ENCODE results near the gene PLPP1.
"Not testable (repeated sequence)": the region's sequence is repeated elsewhere in the genome, so short reads cannot be mapped to it uniquely, and the experiment has no call there.

Gene PLPP1

DNA sequence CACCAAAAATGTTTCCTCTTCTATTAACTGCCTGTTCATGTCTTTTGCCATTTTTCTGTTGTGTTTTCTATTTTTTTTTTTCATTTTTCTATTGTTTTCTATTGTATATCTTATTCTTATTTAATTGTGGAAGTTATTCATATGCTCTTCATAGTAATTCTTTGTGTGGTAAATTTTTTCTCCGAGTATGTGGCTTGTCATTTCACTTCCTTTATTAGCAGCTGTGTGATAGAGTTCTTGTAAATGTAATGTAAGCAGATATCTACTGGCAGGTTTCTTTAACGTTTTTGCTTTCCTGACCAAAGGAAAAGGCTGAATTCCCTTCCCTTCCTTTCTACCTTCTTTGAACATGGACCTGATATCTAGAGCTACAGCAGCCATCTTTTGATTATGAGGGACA, 5.8 kb upstream of the PLPP1 start:
- Histone ChIP-seq H3K9ac (ENCODE audit: low read length) (no peak overlapping the region), H3K4ac (ENCODE audit: low read depth in 1 of 2, low read length in 2 of 2) (no peak overlapping the region), H3K27me3 (ENCODE audit: control insufficient read depth in 1 of 2, insufficient read depth in 1 of 2, low read length in 2 of 2) (no peaks in the 10 kb centered on the region), H3K14ac (ENCODE audit: low read length in 2 of 2) (no peak overlapping the region), H3K4me2 (ENCODE audit: low read length, poor library complexity, severe bottlenecking) (no peak overlapping the region), H2AK5ac (ENCODE audit: low read length, severe bottlenecking) (no peak overlapping the region), H3K79me1 (replicated peaks; ENCODE audit: low read length, poor library complexity, severe bottlenecking) (no peaks in the 10 kb centered on the region), H2BK5ac (ENCODE audit: low read depth, low read length, poor library complexity, severe bottlenecking) (no peak overlapping the region), H2BK12ac (ENCODE audit: low read length in 2 of 2) (no peak overlapping the region), H2BK120ac (ENCODE audit: low read depth, low read length) (no peak overlapping the region), H4K91ac (ENCODE audit: low read length) (no peak overlapping the region), H2AFZ (ENCODE audit: low read depth, low read length) (no peak overlapping the region), H3K23ac (ENCODE audit: low read length in 2 of 2) (no peak overlapping the region), H3K9me3 (ENCODE audit: control insufficient read depth, low read length) (no peaks in the 10 kb centered on the region), H3K4me1 (ENCODE audit: control insufficient read depth, insufficient read depth, low read depth, low read length) (no peaks in the 10 kb centered on the region), H2BK15ac (ENCODE audit: low read depth, poor library complexity, severe bottlenecking) (no peak overlapping the region), H3K36me3 (ENCODE audit: control insufficient read depth in 1 of 2, insufficient read depth in 2 of 2, low read depth in 1 of 2, low read length in 2 of 2) (no peaks in the 10 kb centered on the region), H3K4me3 (ENCODE audit: insufficient read depth in 1 of 2, low read depth in 1 of 2, low read length in 2 of 2) (no peak overlapping the region), H4K8ac (ENCODE audit: low read length) (no peak overlapping the region), H3K27ac (ENCODE audit: low read length, poor library complexity, severe bottlenecking) (no peak overlapping the region), H3K18ac (ENCODE audit: low read depth in 1 of 2, low read length in 2 of 2) (no peak overlapping the region)
- DNase-seq, result no peak
- WGBS, result 85% methylated on average over 1 of the region's 2 CpGs

GRCh38 chr5:55540024-55540423, 5.3 kb upstream of the PLPP1 start:
- H3K4me1 ChIP-seq (ENCODE audit: control insufficient read depth, insufficient read depth, low read depth, low read length), result no peaks in the 10 kb centered on the region
- no peak overlapping the region for H3K4me3 ChIP-seq (ENCODE audit: insufficient read depth in 1 of 2, low read depth in 1 of 2, low read length in 2 of 2)
- H3K27me3 ChIP-seq (ENCODE audit: control insufficient read depth in 1 of 2, insufficient read depth in 1 of 2, low read length in 2 of 2), result no peaks in the 10 kb centered on the region
- no peaks in the 10 kb centered on the region for H3K79me1 ChIP-seq (replicated peaks; ENCODE audit: low read length, poor library complexity, severe bottlenecking)
- H3K27ac ChIP-seq (ENCODE audit: low read length, poor library complexity, severe bottlenecking), result no peak overlapping the region
- H4K8ac ChIP-seq (ENCODE audit: low read length), result no peak overlapping the region
- 100% methylated on average over 1 of the region's 1 CpG for WGBS
- H2AFZ ChIP-seq (ENCODE audit: low read depth, low read length), result no peak overlapping the region
- no peaks in the 10 kb centered on the region for H3K9me3 ChIP-seq (ENCODE audit: control insufficient read depth, low read length)
- no peak overlapping the region for H2BK5ac ChIP-seq (ENCODE audit: low read depth, low read length, poor library complexity, severe bottlenecking)
- H3K14ac ChIP-seq (ENCODE audit: low read length in 2 of 2), result no peak overlapping the region
- peak; percentile 12 for DNase-seq
- H3K18ac ChIP-seq (ENCODE audit: low read depth in 1 of 2, low read length in 2 of 2), result no peak overlapping the region
- no peak overlapping the region for H3K4ac ChIP-seq (ENCODE audit: low read depth in 1 of 2, low read length in 2 of 2)
- H3K36me3 ChIP-seq (ENCODE audit: control insufficient read depth in 1 of 2, insufficient read depth in 2 of 2, low read depth in 1 of 2, low read length in 2 of 2), result no peaks in the 10 kb centered on the region
- no peak overlapping the region for H3K4me2 ChIP-seq (ENCODE audit: low read length, poor library complexity, severe bottlenecking)
- H2BK120ac ChIP-seq (ENCODE audit: low read depth, low read length), result no peak overlapping the region
- no peak overlapping the region for H3K23ac ChIP-seq (ENCODE audit: low read length in 2 of 2)
- no peak overlapping the region for H3K9ac ChIP-seq (ENCODE audit: low read length)
- H2AK5ac ChIP-seq (ENCODE audit: low read length, severe bottlenecking), result no peak overlapping the region
- H2BK15ac ChIP-seq (ENCODE audit: low read depth, poor library complexity, severe bottlenecking), result no peak overlapping the region
- no peak overlapping the region for H4K91ac ChIP-seq (ENCODE audit: low read length)
- no peak overlapping the region for H2BK12ac ChIP-seq (ENCODE audit: low read length in 2 of 2)

- no peaks in the 10 kb centered on the region for H3K9me3 ChIP-seq (ENCODE audit: control insufficient read depth, low read length)
- no peak overlapping the region for H3K4me2 ChIP-seq (ENCODE audit: low read length, poor library complexity, severe bottlenecking)
- DNase-seq, result peak; percentile 16
- no peak overlapping the region for H2BK15ac ChIP-seq (ENCODE audit: low read depth, poor library complexity, severe bottlenecking)
- H2BK12ac ChIP-seq (ENCODE audit: low read length in 2 of 2), result no peak overlapping the region
- H3K79me1 ChIP-seq (replicated peaks; ENCODE audit: low read length, poor library complexity, severe bottlenecking), result no peaks in the 10 kb centered on the region
- H2AFZ ChIP-seq (ENCODE audit: low read depth, low read length), result no peak overlapping the region
- peak overlapping the region; percentile 73 for H3K9ac ChIP-seq (ENCODE audit: low read length)
- H3K4ac ChIP-seq (ENCODE audit: low read depth in 1 of 2, low read length in 2 of 2), result no peak overlapping the region
- peak overlapping the region in 1 of 2 experiments; percentile 69 for H3K4me3 ChIP-seq (ENCODE audit: insufficient read depth in 1 of 2, low read depth in 1 of 2, low read length in 2 of 2)
- H2BK5ac ChIP-seq (ENCODE audit: low read depth, low read length, poor library complexity, severe bottlenecking), result no peak overlapping the region
- no peak overlapping the region for H4K91ac ChIP-seq (ENCODE audit: low read length)
- no peaks in the 10 kb centered on the region for H3K27me3 ChIP-seq (ENCODE audit: control insufficient read depth in 1 of 2, insufficient read depth in 1 of 2, low read length in 2 of 2)
- H3K4me1 ChIP-seq (ENCODE audit: control insufficient read depth, insufficient read depth, low read depth, low read length), result no peaks in the 10 kb centered on the region
- no peak overlapping the region for H2AK5ac ChIP-seq (ENCODE audit: low read length, severe bottlenecking)
- 47% methylated on average over 2 of the region's 2 CpGs for WGBS
- H3K18ac ChIP-seq (ENCODE audit: low read depth in 1 of 2, low read length in 2 of 2), result no peak overlapping the region
- H3K23ac ChIP-seq (ENCODE audit: low read length in 2 of 2), result no peak overlapping the region
- no peaks in the 10 kb centered on the region for H3K36me3 ChIP-seq (ENCODE audit: control insufficient read depth in 1 of 2, insufficient read depth in 2 of 2, low read depth in 1 of 2, low read length in 2 of 2)
- H3K27ac ChIP-seq (ENCODE audit: low read length, poor library complexity, severe bottlenecking), result no peak overlapping the region
- H2BK120ac ChIP-seq (ENCODE audit: low read depth, low read length), result no peak overlapping the region
- H3K14ac ChIP-seq (ENCODE audit: low read length in 2 of 2), result no peak overlapping the region
- no peak overlapping the region for H4K8ac ChIP-seq (ENCODE audit: low read length)
These were observed 3.9 kb upstream of the PLPP1 start for GRCh38 chr5:55538661-55539060.

DNA sequence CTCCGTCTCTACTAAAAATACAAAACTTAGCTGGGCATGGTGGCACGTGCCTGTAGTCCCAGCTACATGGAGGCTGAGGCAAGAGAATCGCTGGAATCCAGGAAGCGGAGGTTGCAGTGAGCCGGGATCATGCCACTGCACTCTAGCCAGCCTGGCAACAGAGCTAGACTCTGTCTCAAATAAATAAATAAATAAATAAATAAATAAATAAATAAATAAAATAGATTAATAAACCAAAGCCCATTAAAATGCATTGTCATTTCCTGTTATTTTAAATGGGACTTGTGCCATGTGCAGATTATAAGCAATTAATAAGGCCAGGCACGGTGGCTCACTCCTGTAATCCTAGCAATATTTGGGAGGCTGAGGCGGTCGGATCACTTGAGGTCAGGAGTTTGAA, 2.6 kb upstream of the PLPP1 start:
- not testable (repeated sequence) for H3K9ac ChIP-seq (ENCODE audit: low read length); H2BK12ac ChIP-seq (ENCODE audit: low read length in 2 of 2); H3K23ac ChIP-seq (ENCODE audit: low read length in 2 of 2); H2BK5ac ChIP-seq (ENCODE audit: low read depth, low read length, poor library complexity, severe bottlenecking); H3K4ac ChIP-seq (ENCODE audit: low read depth in 1 of 2, low read length in 2 of 2); H2BK120ac ChIP-seq (ENCODE audit: low read depth, low read length); H2BK15ac ChIP-seq (ENCODE audit: low read depth, poor library complexity, severe bottlenecking); H3K14ac ChIP-seq (ENCODE audit: low read length in 2 of 2); H3K36me3 ChIP-seq (ENCODE audit: control insufficient read depth in 1 of 2, insufficient read depth in 2 of 2, low read depth in 1 of 2, low read length in 2 of 2); H3K27me3 ChIP-seq (ENCODE audit: control insufficient read depth in 1 of 2, insufficient read depth in 1 of 2, low read length in 2 of 2); H3K27ac ChIP-seq (ENCODE audit: low read length, poor library complexity, severe bottlenecking); H2AFZ ChIP-seq (ENCODE audit: low read depth, low read length); H3K79me1 ChIP-seq (replicated peaks; ENCODE audit: low read length, poor library complexity, severe bottlenecking); H3K4me3 ChIP-seq (ENCODE audit: insufficient read depth in 1 of 2, low read depth in 1 of 2, low read length in 2 of 2); H3K9me3 ChIP-seq (ENCODE audit: control insufficient read depth, low read length); H4K91ac ChIP-seq (ENCODE audit: low read length); H3K4me2 ChIP-seq (ENCODE audit: low read length, poor library complexity, severe bottlenecking); H3K18ac ChIP-seq (ENCODE audit: low read depth in 1 of 2, low read length in 2 of 2); DNase-seq; H2AK5ac ChIP-seq (ENCODE audit: low read length, severe bottlenecking); H4K8ac ChIP-seq (ENCODE audit: low read length); H3K4me1 ChIP-seq (ENCODE audit: control insufficient read depth, insufficient read depth, low read depth, low read length)
- 95% methylated on average over 7 of the region's 8 CpGs for WGBS

Measured in mesenchymal stem cell (in vitro differentiated cells and primary cell).